Loucy (cell line): ENCODE measurements around the gene TNC.

Experiments used
- H2AFZ ChIP-seq: fragments of 200-600 bp; sonication (generic); 2 replicates; pipeline ENCODE4 v1.6.0; 2016; ENCODE audit warnings: antibody characterized with exemption, mild to moderate bottlenecking, low read length, moderate library complexity
- H3F3A ChIP-seq: fragments of 200-600 bp; 2 replicates; pipeline ENCODE4 v1.6.0; 2016; ENCODE audit warnings: antibody characterized with exemption, low read depth, mild to moderate bottlenecking
- H3K27me3 ChIP-seq: fragments of 200-600 bp; sonication (generic); 2 replicates; pipeline ENCODE4 v1.6.1; 2014; ENCODE audit warnings: low read length, mild to moderate bottlenecking; ENCODE audit not compliant: insufficient read depth, poor library complexity, severe bottlenecking
- H3K36me3 ChIP-seq: fragments of 200-600 bp; sonication (generic); 2 replicates; pipeline ENCODE4 v1.6.1; 2016; ENCODE audit warnings: low read length; ENCODE audit not compliant: insufficient read depth
- H3K4me1 ChIP-seq: fragments of 200-600 bp; sonication (generic); 2 replicates; pipeline ENCODE4 v1.5.1; 2014; ENCODE audit warnings: low read length, mild to moderate bottlenecking; ENCODE audit not compliant: insufficient read depth, poor library complexity, severe bottlenecking
- H3K4me2 ChIP-seq: fragments of 200-600 bp; sonication (generic); 2 replicates; pipeline ENCODE4 v1.6.0; 2014; ENCODE audit warnings: antibody characterized with exemption, low read length, low read depth, mild to moderate bottlenecking; ENCODE audit not compliant: poor library complexity, severe bottlenecking
- H3K4me3 ChIP-seq: fragments of 200-600 bp; sonication (generic); 2 replicates; pipeline ENCODE4 v1.5.1; 2014; ENCODE audit warnings: low read length, mild to moderate bottlenecking, mixed read lengths; ENCODE audit not compliant: poor library complexity, severe bottlenecking
- H3K79me2 ChIP-seq: fragments of 200-600 bp; sonication (generic); 2 replicates; pipeline ENCODE4 v1.6.1; 2014; ENCODE audit warnings: low read length; ENCODE audit not compliant: insufficient read depth
- H3K9ac ChIP-seq: fragments of 200-600 bp; sonication (generic); 2 replicates; pipeline ENCODE4 v1.6.0; 2014; ENCODE audit warnings: mild to moderate bottlenecking, low read depth, low read length, moderate library complexity; ENCODE audit not compliant: poor library complexity, severe bottlenecking
- H3K9me2 ChIP-seq: fragments of 200-600 bp; sonication (generic); replicated peaks from 2 replicates; pipeline ENCODE4 v1.6.1; 2016; ENCODE audit warnings: low read depth, low read length, mixed read lengths
- H3K9me3 ChIP-seq: fragments of 200-600 bp; sonication (generic); 2 replicates; pipeline ENCODE4 v1.6.1; 2014; ENCODE audit warnings: mild to moderate bottlenecking, antibody characterized with exemption, low read length, low read depth; ENCODE audit not compliant: insufficient read depth
- H4K20me1 ChIP-seq: fragments of 200-600 bp; sonication (generic); 2 replicates; pipeline ENCODE4 v1.6.0; 2014; ENCODE audit warnings: antibody characterized with exemption, low read length, mild to moderate bottlenecking; ENCODE audit not compliant: insufficient read depth, poor library complexity, severe bottlenecking
- CTCF ChIP-seq: fragments of 200-600 bp; sonication (generic); conservative IDR thresholded peaks from 2 replicates; pipeline ENCODE4 v1.5.1; 2014; ENCODE audit warnings: mild to moderate bottlenecking, antibody characterized with exemption, low read length
- EZH2phosphoT487 ChIP-seq: fragments of 200-600 bp; IDR thresholded peaks from 2 replicates; pipeline ENCODE4 v1.6.1; 2018; ENCODE audit warnings: antibody characterized with exemption, mild to moderate bottlenecking, moderate library complexity, borderline replicate concordance

TNC gene

GRCh38 chr9:114985959-114986501 lies 131.9 kb downstream of the TNC start:
- H3K36me3 ChIP-seq, result no peaks in the 10 kb centered on the region
- H3K9me2 ChIP-seq, result no peaks in the 10 kb centered on the region
- no peak overlapping the region for H3K9ac ChIP-seq
- H2AFZ ChIP-seq, result no peak overlapping the region
- H4K20me1 ChIP-seq, result no peaks in the 10 kb centered on the region
- no peak overlapping the region for H3K4me3 ChIP-seq
- TF ChIP-seq CTCF, result no peak
- TF ChIP-seq EZH2phosphoT487, result no peak
- H3K4me1 ChIP-seq, result peaks cover 15% of the 10 kb centered on the region
- no peaks in the 10 kb centered on the region for H3F3A ChIP-seq
- no peak overlapping the region for H3K4me2 ChIP-seq
- H3K79me2 ChIP-seq, result no peaks in the 10 kb centered on the region
- H3K27me3 ChIP-seq, result no peaks in the 10 kb centered on the region
- no peaks in the 10 kb centered on the region for H3K9me3 ChIP-seq

GRCh38 chr9:114981063-114981462 lies 136.9 kb downstream of the TNC start:
- Histone ChIP-seq H3F3A (no peaks in the 10 kb centered on the region), H3K4me3 (no peak overlapping the region), H3K9me3 (no peaks in the 10 kb centered on the region), H3K4me2 (no peak overlapping the region), H4K20me1 (no peaks in the 10 kb centered on the region), H3K79me2 (no peaks in the 10 kb centered on the region), H2AFZ (no peak overlapping the region), H3K9ac (no peak overlapping the region), H3K27me3 (peaks cover 6% of the 10 kb centered on the region), H3K9me2 (no peaks in the 10 kb centered on the region), H3K4me1 (no peaks in the 10 kb centered on the region), H3K36me3 (no peaks in the 10 kb centered on the region)
- TF ChIP-seq CTCF (no peak), EZH2phosphoT487 (no peak)

GRCh38 chr9:114973216-114973615 lies 144.7 kb downstream of the TNC start:
- Histone ChIP-seq H3K9me2 (no peaks in the 10 kb centered on the region), H3K9me3 (no peaks in the 10 kb centered on the region), H3K4me1 (peaks cover 7% of the 10 kb centered on the region), H3K4me2 (no peak overlapping the region), H3K79me2 (no peaks in the 10 kb centered on the region), H3F3A (no peaks in the 10 kb centered on the region), H3K27me3 (no peaks in the 10 kb centered on the region), H3K36me3 (no peaks in the 10 kb centered on the region), H2AFZ (no peak overlapping the region), H4K20me1 (no peaks in the 10 kb centered on the region), H3K9ac (no peak overlapping the region), H3K4me3 (no peak overlapping the region)
- no peak for TF ChIP-seq CTCF
- no peak for TF ChIP-seq EZH2phosphoT487
